Activated gamma-delta T cell (primary cell): ENCODE measurements around the gene JAKMIP1.
"Not testable (repeated sequence)": the region's sequence is repeated elsewhere in the genome, so short reads cannot be mapped to it uniquely, and the experiment has no call there.

Experiments used
- DNase-seq: peaks from one replicate; lab custom pipeline; 2025; lab: John Stamatoyannopoulos, UW

The JAKMIP1 gene

DNA sequence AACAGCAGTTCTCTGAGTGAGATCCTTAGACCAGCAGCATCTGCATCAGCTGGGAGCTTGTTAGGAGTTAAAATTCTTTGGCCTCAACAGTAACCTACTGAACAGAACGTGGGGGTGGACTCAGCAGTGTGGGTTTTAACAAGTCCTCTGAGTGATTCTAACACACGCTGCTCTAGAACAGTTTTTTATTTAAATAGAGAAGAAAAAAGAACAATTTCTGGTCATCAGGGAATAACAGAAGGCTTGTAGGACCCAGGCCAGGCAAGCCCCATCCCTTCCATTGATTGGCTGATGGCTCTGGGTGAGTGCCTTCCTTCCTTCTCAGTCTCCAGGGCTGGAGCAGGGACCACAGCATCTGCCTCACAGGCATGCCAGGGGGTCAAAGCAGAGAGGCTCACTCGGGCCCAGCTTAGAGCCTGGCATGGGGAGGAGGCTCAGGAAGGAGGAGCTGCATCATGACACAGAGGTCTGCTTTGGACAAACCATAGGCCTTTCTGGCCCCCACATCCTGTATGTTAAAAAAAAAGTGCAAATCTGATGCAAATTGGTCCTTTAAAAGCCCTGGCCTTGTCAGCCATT is 56.7 kb downstream of the JAKMIP1 start:
- no peak for DNase-seq

DNA sequence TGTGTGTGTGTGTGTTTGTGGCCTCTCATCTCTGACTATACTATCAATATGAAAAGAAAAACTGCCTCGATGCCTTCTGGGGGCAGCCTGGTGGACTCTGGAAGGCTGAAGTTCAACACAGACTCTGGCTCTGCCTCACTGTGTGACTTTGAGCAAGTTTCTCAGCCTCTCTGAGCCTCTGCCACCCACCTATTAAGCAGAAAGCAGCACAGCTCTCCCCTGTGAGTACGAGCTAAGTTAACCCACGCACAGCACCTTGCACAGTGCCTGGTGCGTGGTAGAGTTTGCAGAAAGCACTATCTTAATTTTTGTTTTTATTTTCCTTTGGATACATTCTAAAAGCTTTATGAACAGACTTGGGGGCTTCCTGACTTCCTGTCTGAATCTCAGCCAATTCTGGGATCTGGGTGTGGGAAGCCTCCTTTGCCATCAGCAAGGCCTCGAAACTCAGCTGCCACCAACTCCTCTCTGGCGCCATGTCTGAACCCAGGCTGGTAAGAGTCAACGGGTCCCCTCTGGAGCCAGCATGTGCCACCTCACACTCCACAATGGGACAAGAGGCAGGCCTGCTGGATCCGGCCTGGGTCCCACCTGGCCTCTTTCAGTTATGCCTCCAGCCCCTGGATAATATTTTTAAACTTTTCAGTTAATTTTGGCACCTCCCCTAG is 57.3 kb downstream of the JAKMIP1 start:
- DNase-seq, result no peak

DNA sequence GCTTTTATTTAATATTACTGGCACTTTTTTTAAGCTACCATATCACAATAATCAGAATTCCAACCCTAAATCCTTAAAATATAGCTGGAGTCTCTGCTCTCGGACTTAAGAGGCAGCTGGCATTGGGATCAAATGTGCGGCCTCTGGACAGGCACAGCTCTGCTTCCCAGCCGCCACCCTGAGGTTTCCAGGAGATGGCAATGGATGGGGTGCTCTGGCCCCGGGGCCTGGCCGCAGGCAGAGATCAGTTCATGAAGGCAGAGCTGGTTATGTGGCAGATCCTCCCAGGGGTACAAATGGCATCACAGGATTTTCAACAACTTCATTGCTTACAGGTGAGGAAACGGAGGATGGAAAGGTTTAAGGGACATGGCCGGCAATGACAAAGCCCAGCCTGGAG is 57.8 kb downstream of the JAKMIP1 start:
- no peak for DNase-seq

DNA sequence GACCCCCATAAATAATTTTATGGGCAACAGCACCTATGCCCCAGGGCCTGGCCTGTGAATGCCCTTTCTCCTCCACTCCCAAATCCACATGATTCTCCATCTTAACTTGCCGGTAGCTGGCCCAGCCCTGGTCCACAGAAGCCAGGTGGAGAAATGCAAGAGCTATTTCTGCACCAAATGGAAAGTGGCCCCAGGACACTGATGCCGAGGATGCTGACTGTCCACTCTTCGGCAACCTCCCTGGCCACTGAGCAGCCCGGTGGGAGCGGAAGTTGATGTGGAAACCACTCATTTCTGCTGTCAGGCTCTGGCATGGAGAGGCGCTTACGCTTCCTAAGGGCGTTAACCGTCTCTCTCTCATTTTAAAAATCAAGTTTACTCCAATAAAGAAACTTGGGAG is 58.8 kb downstream of the JAKMIP1 start:
- no peak for DNase-seq

DNA sequence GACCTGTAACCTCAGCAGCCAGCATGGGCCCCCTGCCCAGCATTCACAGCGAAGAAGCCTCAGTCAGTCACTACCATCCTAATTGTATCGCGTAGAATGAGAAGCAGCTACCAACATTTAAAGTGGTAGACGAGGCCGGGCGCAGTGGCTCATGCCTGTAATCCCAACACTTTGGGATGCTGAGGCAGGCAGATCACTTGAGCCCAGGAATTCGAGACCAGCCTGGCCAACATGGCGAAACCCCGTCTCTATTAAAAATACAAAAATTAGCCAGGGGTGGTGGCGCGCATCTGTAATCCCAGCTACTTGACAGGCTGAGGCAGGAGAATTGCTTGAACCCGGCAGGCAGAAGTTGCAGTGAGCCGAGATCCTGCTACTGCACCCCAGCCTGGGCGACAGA is 59.3 kb downstream of the JAKMIP1 start:
- not testable (repeated sequence) for DNase-seq

DNA sequence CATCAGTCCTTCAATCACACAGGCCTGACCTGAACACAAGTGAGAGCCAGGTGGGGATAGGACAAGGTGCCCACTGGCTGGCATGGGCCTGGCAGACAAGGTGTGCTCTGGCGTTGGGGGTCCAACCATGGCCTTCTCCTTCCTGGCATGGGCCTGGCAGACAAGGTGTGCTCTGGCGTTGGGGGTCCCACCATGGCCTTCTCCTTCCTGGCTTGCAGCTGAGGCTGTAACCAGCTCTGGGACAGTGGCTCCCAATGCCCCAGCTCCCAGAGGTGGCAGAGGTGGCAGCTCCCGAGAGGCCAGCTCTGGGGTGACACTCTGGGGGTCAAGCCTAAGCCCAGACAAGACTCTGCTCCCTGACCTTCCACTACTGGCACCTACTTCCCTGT is 62.6 kb downstream of the JAKMIP1 start:
- no peak for DNase-seq

DNA sequence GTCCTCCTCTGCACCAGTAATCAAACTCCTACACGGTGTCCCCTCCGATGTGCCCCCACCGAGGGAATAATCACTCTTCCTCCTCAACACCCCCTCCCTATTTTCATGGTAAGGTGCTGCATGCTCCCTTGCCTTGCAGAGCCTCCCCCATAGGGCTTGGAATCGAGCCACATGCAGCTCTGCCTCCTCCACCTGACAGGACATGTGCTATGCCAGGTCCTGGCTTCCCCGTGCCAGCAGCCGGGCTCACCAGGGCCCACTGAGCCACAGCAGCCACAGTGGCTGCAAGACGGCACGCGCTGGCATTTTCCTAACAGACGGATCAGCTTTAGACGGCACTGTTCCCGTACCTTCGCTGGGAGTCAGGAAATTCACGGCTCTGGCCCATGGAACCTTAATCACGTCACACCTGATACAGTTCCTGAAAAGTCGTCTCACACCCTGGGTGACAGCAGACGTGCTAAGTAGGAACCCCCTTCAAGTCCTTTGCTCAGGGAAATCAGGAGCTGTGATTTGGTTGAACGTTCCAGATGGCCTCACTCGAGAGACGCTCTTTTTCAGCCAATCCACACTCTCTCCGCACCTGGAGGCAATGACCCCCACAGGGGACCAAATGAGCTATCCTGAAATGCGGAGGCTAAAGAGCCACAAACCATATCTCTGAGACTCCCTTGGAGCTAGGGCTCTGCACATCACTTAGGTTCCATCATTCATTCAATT is 63.2 kb downstream of the JAKMIP1 start:
- DNase-seq, result no peak

DNA sequence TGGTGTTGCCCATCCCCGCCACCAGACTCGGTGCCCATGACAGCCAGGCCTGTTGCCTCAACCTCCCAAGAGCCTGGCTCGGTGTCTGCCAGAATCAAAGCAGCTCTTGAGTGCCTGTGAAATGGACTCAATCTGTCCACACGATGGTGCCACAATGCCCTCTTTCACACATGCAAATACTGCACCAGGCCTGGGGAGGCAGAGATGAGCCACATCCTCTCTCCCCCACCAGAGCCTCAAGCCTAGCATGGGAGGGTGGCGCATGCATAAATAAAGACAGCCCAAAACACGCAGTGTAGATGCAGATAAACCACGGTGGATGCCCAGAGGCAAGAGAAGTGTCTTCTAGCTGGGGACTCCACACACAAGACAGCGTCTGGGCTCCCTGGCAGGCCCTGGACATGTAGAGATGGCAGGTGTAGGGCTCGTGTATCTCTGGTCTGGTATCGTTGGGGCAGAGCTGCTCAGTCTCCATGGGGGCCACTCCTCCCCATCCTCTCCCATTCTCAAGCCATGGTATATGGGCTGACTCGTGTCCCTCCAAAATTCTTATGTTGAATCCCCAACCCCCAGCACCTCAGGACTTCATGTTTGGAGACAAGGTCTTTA is 65.6 kb downstream of the JAKMIP1 start:
- DNase-seq, result no peak

DNA sequence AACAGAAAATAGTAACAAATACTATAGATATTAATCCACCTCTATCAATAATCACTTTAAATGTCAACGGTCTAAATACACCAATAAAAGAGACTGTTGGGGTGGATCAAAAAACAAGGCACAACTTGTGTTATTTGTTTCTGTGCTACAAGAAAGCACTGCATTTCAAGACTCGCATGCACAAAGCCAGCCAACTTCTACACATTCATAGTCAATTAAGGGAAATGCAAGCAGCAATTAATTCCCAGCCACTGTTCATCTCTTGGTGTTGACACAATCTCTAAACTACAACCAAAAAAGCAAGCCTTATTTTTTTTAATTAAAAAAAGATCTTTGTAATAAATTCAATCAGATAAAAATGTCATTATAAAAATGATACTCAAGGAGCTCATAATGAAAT is 67.6 kb downstream of the JAKMIP1 start:
- DNase-seq, result no peak

DNA sequence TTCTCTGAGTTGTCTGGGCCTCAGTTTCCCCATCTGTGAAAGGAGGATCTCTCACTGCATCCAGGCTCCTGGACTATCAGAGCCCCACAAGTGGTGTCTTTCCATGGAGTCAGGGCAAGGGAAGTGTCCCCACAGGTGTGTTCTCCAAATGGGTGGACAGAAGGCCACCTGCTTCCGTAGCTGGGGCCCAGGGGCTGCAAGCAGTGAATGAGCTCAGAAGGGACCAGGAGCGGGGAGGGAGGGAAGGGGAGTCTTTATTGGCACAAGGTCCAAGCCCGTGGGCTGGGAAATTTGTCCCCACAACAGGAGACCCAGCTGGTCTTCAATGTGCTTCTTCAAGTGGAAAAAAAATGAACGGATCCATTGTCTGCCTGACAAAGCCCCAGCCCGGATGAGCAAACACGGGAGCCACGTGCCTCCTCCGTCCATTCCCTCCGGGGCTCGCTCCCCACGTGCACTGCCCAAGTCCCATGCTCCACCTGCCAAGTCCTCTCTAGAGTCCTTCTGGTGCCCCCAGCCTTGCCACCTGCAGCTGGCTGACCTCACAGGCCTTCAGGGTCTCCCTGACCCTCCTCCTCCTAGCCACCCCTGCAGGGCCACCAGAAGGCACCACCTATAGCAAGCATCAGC is 72.0 kb downstream of the JAKMIP1 start:
- DNase-seq, result no peak

DNA sequence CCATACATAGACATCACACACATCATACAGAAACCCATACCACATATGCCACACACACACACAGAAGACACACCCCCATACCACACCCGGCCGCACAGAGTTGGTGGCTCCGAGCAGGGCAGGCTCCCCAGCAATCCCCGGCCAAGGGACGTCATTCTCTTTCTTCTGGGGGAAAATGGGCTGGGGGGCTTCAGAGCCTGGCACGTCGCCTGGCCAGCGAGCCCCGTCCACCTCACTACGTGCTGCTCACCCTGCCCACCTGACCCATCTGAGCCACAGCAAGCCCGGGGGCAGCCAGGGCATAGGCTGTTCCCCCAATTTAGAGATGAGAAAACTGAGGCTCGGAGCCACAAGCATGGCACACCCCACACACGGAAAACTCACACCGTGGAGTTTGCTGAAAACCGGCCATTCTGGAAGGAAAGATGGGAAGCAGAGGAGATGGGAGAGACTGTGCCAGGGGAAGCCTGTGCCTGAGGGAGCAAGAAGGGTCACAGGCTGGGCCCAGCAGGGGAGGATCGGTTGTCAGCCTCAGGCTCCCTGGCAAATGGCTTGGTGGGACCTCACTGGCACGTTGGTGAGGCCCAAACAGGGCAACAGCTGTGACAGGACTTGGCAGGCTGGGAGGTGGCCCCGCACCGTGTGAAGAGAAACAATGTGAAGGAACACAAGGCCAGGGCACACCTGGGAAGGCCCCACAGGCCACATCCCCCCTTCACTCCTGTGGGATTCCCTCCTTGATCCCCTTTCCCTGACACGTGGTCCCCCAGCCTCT is 73.2 kb downstream of the JAKMIP1 start:
- no peak for DNase-seq

DNA sequence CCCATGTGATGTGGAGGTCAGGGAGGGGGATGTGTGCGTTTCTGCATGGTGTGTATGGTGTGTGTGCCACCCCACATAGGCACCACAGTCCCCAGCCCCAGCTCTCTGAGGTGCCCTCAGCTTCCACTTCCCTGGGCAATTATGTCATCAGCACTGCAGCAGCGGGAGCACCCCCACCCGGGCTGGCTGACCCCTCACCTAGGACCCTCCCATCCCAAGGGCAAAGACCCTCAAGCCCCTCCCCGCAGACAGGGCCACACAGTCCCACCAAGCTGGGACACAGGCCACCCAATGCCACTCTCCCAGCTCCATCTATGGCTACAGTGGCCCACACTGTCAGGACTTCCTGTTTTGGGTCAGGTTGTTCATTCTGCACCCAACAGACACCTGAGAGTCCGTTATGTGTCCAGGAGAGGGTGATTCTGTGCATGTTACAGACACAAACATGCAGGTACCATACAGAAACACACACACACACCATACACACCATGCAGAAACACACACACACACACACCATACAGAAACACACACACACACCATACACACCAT is 75.2 kb downstream of the JAKMIP1 start:
- DNase-seq, result no peak

DNA sequence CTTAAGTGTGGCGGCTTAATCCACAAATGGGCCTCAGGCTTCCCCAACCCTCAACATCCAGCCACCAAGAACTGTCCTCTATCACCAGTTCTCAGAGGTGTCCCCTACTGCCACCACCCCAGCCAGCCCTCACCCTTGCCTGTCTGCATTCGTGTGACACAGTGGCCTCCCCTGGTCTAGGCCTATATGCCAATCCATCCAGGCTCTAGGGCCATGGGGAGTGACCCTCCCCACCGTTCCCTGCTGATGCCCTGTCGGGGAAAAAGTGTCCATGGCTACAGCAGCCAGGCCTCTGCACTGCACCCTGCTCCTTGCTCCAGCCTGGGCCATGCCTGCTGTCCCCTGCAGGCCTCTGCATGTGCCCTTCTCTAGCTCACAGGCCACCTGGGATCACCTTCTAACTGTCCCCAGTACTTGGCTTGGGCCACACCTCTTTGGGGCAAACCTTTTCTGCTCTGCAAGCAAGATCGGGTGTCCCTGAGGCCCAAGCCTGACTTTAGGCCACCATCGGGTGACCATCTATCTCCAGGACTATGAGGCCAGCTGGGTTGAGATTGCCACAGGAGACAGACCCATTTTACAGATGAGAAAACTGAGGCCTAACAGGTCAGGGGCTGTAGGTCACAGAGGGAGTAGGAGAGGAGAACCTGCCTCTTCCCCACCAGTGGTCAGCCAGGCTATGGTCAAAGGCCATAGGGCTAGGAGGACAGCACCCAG is 75.8 kb downstream of the JAKMIP1 start:
- no peak for DNase-seq

DNA sequence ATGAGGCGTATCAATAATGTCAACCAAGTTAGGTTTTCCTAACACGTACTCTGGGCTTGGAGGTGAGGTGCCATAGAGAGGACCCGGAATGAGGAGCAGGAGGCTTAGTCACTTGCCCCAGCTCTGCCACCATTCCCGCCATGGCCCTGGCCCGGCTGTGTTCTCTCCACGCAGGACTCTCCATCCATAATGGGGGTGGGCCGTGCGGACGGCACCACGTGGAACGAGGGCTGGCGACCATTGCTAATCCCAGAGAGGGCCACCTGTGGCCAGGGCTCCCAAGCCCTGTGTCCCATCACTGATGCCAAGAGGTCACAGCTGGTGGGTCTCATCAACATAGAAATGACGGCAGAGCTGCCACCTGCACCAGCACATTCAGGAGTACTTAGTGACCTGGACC is 76.4 kb downstream of the JAKMIP1 start:
- DNase-seq, result no peak

DNA sequence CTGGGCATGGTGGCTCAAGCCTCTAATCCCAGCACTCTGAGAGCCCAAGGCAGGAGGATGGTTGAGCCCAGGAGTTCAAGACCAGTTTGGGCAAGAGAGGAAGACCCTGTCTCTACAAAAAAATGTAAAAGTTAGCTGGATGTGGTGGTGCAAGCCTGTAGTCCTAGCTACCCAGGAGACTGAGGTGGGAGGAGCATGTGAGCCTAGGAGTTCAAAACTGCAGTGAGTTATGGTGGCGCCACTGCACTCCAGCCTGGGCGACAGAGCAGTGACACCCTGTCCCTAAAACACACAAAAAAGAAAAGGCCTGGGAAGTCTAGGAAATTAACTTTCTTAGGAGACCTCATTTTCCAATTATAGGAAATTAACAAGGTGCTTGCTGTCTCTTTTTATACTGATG is 76.8 kb downstream of the JAKMIP1 start:
- no peak for DNase-seq

DNA sequence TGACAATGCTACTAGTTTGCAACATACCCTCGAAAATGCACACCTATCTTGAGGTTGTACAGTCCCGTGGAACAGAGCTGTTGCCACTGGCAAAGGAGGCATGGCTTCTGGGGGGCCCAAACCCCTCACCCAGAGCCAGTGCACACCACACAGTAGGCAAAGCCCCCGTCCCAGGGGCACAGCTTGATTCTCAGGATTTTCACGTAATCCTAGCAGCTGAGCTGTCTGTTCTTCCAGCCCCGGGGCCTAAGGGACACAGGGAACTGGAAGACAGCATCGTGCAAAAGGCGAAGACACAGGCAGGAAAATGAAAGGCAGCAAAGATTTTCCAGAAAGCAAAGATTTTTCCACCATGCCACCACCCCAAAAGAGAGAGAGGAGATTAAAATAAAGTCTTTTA is 77.2 kb downstream of the JAKMIP1 start:
- no peak for DNase-seq

DNA sequence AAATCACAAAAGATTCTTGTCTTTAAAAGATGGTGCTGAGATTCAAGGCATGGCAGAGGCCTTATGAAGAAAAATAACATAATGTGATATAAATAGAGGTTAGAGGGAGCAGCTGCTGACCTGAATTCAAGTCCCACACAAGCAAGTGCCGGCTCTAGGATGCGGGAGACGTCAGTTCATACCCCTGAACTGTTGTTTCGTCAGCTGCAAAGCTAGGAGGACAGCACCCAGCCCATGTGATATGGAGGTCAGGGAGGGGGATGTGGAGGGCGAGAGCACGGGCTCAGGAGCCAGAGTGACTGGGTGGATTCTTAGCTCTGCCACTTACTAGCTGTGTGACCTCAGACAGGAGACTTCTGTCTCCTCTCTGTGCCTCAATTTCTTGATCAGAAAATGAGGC is 77.9 kb downstream of the JAKMIP1 start:
- no peak for DNase-seq

DNA sequence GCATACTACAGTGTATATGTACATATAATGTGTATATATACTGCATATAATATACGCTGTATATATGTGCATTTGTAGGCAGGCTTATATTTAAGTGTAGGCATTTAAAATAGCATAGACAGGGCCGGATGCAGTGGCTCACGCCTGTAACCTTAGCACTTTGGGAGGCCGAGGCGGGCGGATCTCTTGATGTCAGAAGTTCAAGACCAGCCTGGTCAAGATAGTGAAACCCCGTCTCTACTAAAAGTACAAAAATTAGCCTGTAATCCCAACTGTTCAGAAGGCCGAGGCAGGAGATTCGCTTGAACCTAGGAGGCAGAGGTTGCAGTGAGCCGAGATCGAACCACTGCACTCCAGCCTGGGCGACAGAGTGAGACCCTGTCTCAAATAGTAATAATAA is 78.4 kb downstream of the JAKMIP1 start:
- no peak for DNase-seq

DNA sequence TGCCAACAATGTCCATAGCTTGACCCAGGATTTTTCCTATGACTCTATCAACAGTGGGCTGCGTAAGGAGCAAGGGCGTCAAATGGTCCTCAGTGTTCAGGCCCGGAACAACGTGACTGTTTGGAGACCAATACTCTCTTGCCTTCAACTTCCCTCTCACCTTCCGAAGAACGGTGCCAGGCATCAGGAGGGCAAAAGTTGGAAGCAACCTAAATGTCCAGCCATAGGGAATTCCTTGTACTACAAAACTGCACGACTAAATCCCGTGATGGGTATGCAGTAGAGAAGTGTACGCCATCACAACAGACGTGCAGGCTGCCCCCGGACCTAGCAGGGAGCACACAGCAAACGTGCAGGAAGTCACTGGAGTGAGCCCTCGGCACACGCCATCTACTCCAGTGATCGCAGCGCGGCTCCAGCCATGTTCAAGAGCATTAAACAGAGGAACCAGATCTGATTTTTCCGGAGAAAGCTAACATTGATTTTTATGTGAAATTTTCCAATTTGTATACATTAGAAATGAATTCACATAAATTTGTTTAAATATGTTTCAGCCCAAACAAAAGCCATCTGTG is 79.0 kb downstream of the JAKMIP1 start:
- no peak for DNase-seq

DNA sequence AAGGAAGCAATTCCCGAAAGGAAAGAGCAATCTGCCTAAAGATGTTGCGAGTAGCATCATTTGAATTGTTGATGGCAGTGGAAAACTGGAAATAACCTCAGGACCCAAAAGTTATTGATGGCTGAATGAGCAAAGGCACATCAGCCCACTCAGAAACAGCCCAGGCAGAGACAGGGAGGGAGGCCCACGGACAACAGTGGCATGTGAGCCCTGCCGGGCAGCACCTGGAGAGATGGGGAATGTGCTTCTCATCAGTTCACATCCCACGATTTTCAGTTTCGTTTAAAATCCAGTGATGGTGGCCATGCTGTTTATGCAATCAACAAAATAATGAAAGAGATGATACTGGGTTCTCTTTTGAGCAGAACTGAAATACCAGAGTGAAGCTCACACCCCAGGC is 80.0 kb downstream of the JAKMIP1 start:
- DNase-seq, result no peak
